Sigmoid colon (tissue), 4 donors: ENCODE data around the gene SLC66A1.

Experiments
- CTCF ChIP-seq, 4 experiments: fragments of 450-650 bp in 3 of 4; fragments of 200-600 bp in 1 of 4; IDR thresholded peaks; one replicate each; pipeline ENCODE4 v1.5.1; 2016 to 2019; ENCODE audit warnings: antibody characterized with exemption in 4 of 4, mild to moderate bottlenecking in 3 of 4, moderate library complexity in 2 of 4
- EP300 ChIP-seq, 4 donors: sonication (generic); formaldehyde crosslinking; IDR thresholded peaks; one replicate each; pipeline ENCODE4 v1.6.1; 2017; ENCODE audit warnings: antibody characterized with exemption in 4 of 4
- POLR2A ChIP-seq, 2 donors: fragments of 450-650 bp; IDR thresholded peaks; one replicate each; pipeline ENCODE4 v1.6.1; 2016; ENCODE audit warnings: antibody characterized with exemption in 2 of 2, mild to moderate bottlenecking in 2 of 2, moderate library complexity in 2 of 2
- POLR2AphosphoS5 ChIP-seq, 4 donors: sonication (generic); formaldehyde crosslinking; IDR thresholded peaks; one replicate each; pipeline ENCODE4 v1.6.1; 2017; ENCODE audit warnings: antibody characterized with exemption in 4 of 4

- no peak for TF ChIP-seq CTCF (IDR thresholded peaks at IDR 0.05)
- no peak for TF ChIP-seq POLR2A (IDR thresholded peaks at IDR 0.05)
- TF ChIP-seq POLR2AphosphoS5 (IDR thresholded peaks at IDR 0.05) = no peak
- no peak for TF ChIP-seq EP300 (IDR thresholded peaks at IDR 0.05)
These were observed 1.2 kb upstream of the SLC66A1 start for GRCh38 chr1:19310720-19311502.
